ENCODE measurements around the gene DLGAP4.
A peak's percentile ranks its signal among the peaks of the same experiment; 100 is the strongest.

Gene DLGAP4

GRCh38 chr20:36333841-36334240, 27.7 kb downstream of the DLGAP4 start:
- DNase-seq (ENCODE audit: low read depth) = no peak

GRCh38 chr20:36334281-36335205, 28.4 kb downstream of the DLGAP4 start:
- no peak for DNase-seq (ENCODE audit: low read depth)

- no peak for DNase-seq (ENCODE audit: low read depth)
Observed at GRCh38 chr20:36335206-36335870, 29.2 kb downstream of the DLGAP4 start.

DNA sequence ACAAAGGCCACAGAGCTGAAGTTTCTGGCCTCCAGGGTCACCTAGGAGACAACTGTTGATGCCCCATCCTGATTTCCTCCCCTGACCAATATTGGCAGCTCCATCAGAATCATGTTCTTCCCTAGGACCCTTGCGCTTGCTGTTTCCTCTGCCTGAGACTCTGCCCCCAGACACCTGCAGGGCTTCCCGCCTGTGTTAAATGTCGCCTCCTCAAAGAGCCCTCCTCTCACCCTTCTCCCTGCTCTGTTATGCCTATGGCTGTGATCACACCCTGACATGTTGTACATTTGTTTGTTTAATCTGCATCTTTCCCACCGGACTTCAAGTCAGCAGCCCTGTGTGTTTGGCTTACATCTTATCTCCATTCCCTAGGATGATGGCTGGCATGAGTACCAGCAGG, 30.1 kb downstream of the DLGAP4 start:
- no peak for DNase-seq (ENCODE audit: low read depth)

DNA sequence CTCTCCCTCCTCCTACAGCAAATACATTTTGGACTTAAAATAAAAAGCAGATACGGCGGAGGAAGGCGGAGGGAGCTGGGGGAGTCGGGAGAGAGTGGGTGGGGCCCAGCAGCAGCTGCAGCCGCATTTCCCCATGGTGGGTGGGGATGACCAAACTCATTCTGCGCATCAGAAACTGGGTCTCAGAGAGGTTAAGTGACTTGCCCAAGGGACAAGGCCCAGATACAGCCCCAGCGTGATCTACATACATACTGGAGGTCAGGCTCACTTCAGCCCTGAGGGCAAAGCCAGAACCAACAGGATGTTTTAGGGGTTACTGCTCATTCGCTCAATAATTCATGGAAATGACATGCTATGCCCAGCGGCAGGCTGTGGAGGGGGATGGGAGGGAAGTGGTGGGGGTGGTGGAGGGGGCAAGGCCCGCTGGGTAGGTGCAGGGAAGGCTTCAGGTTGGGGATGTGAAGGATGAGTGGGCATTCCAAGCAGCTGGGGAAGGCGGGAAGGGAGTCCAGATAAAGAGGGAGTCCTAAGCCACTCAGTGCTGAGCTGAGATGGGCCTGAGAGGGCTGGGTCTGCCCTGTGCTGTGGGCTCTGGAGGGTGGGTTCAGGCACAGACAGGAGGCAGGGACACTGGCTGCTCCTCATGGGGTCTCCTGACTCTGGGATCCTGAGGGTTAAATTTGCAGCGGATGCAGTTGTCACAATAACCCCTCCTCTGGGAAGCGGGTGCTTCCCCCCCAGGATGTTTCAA, 31.0 kb downstream of the DLGAP4 start:
- DNase-seq (ENCODE audit: low read depth) = no peak

DNA sequence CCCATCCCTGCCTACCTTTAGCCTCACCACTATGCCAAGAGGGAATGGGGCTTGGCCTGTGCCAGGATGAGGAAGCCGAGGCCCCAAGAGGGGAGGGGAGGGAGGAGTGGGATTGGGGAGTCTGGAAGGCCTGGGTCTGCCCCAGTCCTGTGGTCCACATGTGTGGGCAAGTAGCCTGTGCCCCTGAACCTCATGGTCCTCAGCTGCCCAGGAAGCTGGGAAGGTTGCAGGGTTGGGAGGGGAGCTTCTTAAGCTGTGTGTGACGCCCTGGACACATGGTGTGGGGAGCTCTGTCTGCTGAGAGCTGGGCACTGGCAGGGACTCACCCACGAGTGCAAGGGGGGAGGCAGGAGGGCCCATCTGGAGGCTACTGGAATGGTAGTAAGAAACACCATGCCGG, 31.7 kb downstream of the DLGAP4 start:
- DNase-seq (ENCODE audit: low read depth) = no peak

DNA sequence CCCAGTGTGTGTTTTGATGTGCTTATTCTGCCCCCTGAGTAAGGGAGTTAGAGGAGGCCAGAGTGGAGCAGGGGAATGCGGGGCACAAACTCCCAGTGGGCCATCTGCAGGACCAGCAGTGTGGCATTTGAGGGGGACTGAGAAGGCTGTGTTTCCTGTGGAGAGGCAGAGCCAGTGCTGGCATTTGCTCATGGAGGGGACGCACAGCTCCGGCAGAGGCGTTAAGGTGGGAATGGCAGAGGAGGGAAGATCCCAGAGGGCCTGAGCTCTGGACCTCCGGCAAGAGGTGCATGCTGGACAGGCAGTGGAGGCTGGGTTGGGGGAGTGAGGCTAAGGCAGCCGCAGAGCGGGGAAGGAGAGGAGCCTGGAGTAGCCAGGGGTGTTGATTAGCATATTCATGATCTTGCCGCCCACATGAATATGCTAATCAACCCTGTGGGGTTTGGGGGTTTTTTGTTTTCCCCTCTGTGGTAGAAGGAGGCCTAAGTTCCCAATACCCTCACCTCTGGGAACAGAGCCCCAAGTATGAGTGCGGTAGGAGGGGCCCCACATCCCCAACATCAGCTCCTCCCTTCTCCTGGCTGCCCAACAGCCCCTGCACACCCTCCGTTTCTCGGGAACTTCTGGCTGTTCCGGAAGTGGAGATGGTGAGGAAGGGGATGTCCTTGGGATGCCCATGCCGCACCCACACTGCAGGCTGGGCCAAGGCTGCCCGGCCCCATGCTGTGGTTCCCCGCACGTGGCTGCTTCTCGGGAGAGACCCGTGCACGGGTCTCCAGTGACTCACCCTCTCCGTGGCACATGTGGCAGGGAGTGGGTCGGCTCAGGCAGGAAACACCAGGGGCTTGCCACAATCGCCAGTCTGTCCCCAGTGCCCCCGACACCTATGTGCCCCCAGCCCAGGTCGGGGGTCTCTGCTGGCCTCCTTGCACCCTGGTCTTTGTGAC, 33.8 kb downstream of the DLGAP4 start:
- DNase-seq (ENCODE audit: low read depth) = no peak

DNA sequence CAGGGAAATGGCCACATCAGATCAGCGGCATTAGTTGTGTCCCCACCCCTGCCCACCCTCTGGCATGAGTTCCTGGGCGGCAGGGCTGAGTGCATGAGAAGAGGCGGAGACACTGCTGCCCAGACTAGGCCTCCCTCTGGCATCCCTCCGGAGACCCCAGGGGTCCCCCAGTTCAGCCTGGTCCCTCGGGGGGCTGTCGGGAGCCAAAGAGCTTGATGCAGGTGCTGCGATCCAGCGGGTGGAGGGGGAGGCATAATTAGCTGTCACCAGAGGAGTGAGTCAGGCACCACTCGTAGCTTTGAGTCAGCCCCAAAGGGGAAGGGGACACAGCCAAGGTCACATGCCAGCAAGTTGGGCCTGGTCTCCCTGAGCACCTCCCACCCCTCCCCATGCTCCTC, 34.5 kb downstream of the DLGAP4 start:
- no peak for DNase-seq (ENCODE audit: low read depth)

GRCh38 chr20:36341331-36342020, 35.3 kb downstream of the DLGAP4 start:
- no peak for DNase-seq (ENCODE audit: low read depth)

GRCh38 chr20:36342331-36343120, 36.4 kb downstream of the DLGAP4 start:
- DNase-seq (ENCODE audit: low read depth) = no peak

- DNase-seq (ENCODE audit: low read depth) = no peak
Observed at GRCh38 chr20:36343641-36344040, 37.5 kb downstream of the DLGAP4 start.

- DNase-seq (ENCODE audit: low read depth) = peak; percentile 4
Observed at GRCh38 chr20:36344517-36345132, 38.5 kb downstream of the DLGAP4 start.

- no peak for DNase-seq (ENCODE audit: low read depth)
Observed at GRCh38 chr20:36346256-36346655, 40.1 kb downstream of the DLGAP4 start.

DNA sequence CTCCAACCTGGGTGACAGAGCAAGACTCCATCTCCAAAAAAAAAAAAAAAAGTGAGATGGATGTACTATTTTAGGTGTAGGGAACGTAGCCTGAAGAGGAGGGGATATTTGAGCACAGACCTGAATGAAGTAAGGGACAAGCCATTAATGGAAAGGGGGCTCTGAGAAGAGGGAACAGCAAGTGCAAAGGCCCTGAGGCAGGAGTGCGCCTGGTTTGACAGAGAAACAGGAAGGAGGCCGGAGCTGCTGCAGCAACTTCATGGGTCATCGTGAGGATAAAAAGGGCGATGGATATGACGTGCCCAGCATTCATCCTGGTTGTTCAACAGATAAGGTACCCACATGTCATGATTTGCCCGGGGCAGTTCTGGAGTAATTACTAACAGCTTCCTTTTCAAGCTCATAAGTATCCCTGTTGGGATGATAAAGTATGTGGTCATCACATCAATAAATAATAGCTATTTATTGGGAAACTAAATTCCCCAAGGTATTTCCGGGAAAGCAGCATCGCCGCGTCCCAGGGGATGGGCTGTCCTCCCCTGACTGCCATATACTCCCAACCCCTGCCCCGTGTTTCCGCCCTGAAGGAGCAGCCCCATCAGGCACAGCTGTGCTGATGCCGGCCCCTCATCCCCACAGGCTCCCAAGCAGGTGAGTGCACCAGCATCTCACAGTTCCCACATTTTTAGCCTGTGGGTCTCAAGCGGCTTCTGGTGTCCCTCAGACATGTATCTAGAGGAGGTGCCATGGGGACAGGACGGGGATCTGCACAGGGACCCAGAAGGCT, 43.4 kb downstream of the DLGAP4 start:
- DNase-seq (ENCODE audit: low read depth) = no peak

GRCh38 chr20:36350439-36350838, 44.3 kb downstream of the DLGAP4 start:
- DNase-seq (ENCODE audit: low read depth) = no peak

- DNase-seq (ENCODE audit: low read depth) = no peak
Observed at GRCh38 chr20:36351937-36352336, 45.8 kb downstream of the DLGAP4 start.

DNA sequence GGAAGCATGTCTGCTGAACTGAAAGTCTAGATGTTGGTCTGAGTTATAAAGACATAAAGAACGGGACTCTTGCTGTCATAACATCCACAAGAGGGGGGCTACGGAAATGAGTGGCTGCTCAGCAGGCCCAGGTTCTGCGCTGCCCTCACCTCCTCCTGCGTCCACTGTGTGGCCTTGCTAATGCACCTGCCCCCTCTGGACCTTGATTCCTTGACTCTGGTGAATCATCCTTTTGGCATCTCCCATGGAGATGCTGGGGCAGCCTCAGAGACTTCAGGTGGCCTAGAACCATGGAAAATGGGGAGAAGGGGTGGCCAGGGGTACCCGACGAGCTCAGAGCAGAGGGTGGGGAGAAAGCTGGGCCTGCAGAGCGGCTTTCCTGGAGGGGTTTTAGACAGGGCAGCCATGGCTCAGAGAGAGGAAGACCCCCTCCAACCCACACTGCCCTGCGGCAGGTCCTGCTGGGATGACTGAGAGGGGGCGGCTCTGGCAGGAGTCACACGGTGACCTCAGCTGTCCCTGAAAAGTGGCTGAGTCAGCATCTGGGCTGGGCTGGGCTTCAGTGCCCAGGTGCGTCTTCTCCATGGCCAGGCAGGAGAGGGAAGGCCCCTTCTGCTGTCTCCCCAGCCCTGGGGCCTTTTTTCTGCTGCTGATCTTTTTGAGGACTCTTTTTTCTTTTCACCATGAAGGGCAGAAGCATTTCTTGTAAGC, 46.9 kb downstream of the DLGAP4 start:
- DNase-seq (ENCODE audit: low read depth) = no peak

GRCh38 chr20:36353740-36354139, 47.6 kb downstream of the DLGAP4 start:
- no peak for DNase-seq (ENCODE audit: low read depth)

Measured in CMK (cell line).